ENCODE measurements around the gene CCNQ.

DNA sequence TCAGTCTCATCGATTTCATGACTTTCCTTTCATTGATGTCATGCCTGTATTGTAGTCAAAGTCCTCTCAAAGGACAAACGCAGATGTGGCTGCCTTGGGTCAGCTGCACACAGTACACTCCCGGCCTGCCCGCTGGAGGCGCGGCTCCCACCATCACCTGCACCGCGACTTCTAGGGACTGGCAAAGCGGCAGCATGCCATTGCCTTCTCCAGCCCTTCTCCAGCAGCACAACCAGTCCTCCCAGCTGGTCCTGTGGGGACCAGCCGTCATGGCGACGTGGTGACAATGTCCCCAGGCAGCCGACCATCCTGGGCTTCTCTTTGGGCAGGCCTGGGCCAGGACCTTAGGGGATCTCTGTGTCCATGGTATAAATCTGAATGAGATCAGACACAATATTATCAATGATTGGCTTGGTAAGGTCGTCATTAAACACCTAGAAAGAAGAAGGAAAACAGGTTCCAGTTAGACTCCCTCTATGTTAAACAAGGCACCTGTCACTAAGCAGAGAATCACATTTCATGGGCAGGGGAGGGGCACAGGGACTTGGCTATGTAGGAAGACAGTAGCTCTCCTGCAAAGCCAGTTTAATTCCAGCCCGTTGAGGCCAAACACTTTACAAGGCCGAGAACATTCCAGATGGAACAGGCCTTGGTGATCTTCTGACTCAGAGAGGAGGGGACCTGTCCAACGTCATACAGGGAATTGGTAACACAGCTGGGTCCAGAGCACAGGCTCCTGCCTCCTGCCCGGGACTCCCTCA lies 10.7 kb downstream of the CCNQ start:
- TF ChIP-seq CTCF (conservative IDR thresholded peaks at IDR 0.05; ENCODE audit: low read length) (no peak), EZH2phosphoT487 (IDR thresholded peaks at IDR 0.05; ENCODE audit: borderline replicate concordance, low read depth, low read length) (no peak)

Measured in OCI-LY7 (cell line).